GM12891 (cell line): ENCODE measurements around the gene ASB12. TPM values are rescaled to one million over a fixed set of nuclear protein-coding genes. Genes with fewer than 3 reads are reported as not detected.
"Not testable (repeated sequence)": the region's sequence is repeated elsewhere in the genome, so short reads cannot be mapped to it uniquely, and the experiment has no call there.

Experiments used
- DNase-seq: peaks from one replicate; pipeline ENCODE4 v3.0.0; 2011; ENCODE audit warnings: low spot score; ENCODE audit not compliant: insufficient read length
- FAIRE-seq: peaks from 2 replicates; lab custom pipeline; 2011; peaks lifted over from hg19 to GRCh38; lab: Jason Lieb, UNC
- PAX5 ChIP-seq: IDR thresholded peaks from 2 replicates; pipeline ENCODE4 v1.6.1; 2011; ENCODE audit warnings: low read length, moderate library complexity, mild to moderate bottlenecking; ENCODE audit not compliant: insufficient read depth, severe bottlenecking
- POLR2A ChIP-seq: IDR thresholded peaks from 2 replicates; pipeline ENCODE4 v1.6.1; 2011; ENCODE audit warnings: low read depth, low read length, control low read depth
- POLR2AphosphoS5 ChIP-seq: IDR thresholded peaks from 2 replicates; pipeline ENCODE4 v1.6.1; 2011; ENCODE audit warnings: low read depth, low read length, control low read depth
- POU2F2 ChIP-seq: IDR thresholded peaks from 2 replicates; pipeline ENCODE4 v1.6.1; 2011; ENCODE audit warnings: low read depth, mild to moderate bottlenecking, control low read depth, low read length, moderate library complexity
- SPI1 ChIP-seq: IDR thresholded peaks from 2 replicates; pipeline ENCODE4 v1.6.1; 2011; ENCODE audit warnings: low read depth, low read length, control low read depth
- TAF1 ChIP-seq: IDR thresholded peaks from 2 replicates; pipeline ENCODE4 v1.6.1; 2011; ENCODE audit warnings: low read depth, low read length, control low read depth
- polyA plus RNA-seq: library from polyadenylated mRNA; unstranded; fragments of >200 nt; gene quantifications from one replicate; pipeline ENCODE4 v1.2.1, GENCODE V29; 2012; ENCODE audit warnings: low read depth, missing spikeins, inconsistent platforms; ENCODE audit not compliant: missing spikeins

ASB12 gene, protein sequence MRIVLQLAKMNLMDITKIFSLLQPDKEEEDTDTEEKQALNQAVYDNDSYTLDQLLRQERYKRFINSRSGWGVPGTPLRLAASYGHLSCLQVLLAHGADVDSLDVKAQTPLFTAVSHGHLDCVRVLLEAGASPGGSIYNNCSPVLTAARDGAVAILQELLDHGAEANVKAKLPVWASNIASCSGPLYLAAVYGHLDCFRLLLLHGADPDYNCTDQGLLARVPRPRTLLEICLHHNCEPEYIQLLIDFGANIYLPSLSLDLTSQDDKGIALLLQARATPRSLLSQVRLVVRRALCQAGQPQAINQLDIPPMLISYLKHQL
- 0.09 TPM for polyA plus RNA-seq

DNA sequence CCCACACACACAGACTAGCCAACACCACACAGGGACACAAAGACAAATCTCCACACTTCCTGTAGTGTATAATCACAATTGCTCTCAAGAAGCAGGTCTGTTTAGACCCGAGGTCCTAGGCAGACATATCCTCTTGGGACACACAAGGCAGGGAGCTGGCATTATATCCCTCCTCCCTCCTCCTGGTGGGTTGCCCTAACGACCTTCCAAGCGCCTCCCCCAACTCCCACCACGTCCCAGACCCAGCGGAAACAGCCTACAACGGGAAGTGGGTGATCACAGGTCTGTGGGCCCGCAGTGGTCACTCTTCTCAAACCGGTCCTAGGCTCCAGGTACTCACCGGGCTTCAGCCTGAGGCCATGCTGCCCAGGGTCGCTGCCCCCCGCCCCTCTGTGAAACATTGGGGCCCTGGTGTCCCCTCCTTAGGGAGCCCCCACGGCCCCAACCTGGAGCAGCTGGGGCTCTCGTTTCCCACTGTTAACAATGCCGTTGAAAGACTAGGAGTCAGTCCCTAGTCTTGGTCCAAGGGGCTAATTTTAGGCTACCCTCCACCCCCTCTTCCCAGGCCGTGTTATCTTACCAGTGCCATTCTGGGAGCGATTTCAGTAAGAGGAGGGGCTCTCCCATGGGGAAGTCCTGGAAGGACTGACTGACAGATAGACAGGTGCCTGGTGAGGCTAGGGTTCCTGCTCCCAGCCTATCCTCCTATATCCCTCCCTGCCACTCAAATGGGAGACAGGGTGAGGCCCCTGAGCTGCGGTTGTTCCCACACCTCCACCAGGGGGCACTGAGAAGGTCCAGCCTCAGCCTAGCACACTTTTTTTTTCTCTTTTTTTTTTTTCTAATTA lies at the start of gene ASB12:
TSS of gene ASB12 (minus strand) at position 485 of the 848 bp plus-strand sequence. CDS start 4,957 bp downstream, outside the sequence.
- FAIRE-seq = no peak
- DNase-seq = no peak
- TF ChIP-seq POLR2A (no peak), POU2F2 (no peak), PAX5 (no peak), POLR2AphosphoS5 (no peak), SPI1 (no peak), TAF1 (no peak)

DNA sequence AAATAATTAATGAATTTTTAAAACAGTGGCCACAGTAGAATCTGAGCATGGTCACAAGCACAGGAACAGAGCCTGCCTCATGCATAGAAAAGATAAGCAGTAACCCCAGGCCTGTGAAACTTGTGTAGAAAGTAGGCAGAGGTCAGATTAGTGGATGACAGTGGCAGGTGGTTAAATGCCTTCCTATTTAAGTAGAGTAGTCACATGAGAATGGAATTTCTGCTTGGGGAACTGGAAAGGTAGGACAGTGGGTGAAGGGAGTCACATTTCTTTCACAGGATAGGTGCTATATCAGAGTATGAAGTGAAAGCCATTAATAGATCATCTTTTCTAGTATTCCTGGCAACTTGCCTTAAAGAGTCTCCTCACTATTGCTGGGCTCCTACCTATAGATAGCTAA lies 34.9 kb upstream of the ASB12 start:
- FAIRE-seq (no peak), DNase-seq (no peak)
- TF ChIP-seq POLR2AphosphoS5 (no peak), TAF1 (no peak), POU2F2 (no peak), SPI1 (no peak), POLR2A (no peak), PAX5 (no peak)

DNA sequence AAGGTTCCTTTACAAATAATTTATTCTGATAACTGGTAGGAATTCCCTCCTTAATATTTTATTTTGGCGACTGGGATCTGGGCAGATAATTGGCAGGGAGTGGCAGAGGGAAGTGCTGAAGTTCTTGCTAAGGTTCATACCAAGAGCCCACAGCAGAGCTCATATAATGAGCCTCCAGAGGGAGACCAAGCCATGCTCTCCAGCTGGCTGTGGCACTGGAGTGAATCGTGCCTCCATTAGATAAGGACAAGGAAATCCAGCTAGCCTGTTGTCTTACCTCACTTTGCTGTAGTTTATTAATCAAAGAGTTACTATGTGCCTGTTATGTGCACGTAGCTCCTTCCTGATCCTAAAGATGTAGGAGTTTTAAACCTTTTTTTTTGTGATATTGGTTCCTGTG lies 1.3 kb downstream of the ASB12 start:
- no peak for DNase-seq
- FAIRE-seq = no peak
- TF ChIP-seq SPI1 = no peak
- no peak for TF ChIP-seq POLR2AphosphoS5

DNA sequence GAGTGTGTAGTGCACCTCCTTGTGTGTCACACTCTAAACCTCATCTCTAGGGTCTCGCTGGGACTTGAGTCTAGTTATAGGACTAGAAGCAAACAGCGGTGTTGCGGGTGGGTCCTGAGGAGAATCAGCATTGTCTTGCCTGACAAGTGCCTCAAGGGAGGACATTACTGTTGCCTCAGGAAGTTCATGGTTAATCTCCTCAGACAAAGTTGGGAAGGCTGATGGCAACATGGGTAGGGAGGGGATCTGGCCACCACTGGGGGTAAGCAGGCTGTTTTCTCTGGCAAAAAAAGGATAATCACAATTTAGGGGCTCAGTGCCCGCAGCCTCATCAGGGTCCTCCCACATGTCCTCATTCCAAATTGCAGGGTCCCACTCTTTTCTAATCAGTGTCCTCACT lies 12.4 kb downstream of the ASB12 start:
- no peak for TF ChIP-seq PAX5
- TF ChIP-seq SPI1 = no peak
- TF ChIP-seq TAF1 = no peak
- no peak for TF ChIP-seq POLR2AphosphoS5
- no peak for TF ChIP-seq POLR2A
- no peak for TF ChIP-seq POU2F2
- DNase-seq (no peak), FAIRE-seq (no peak)

DNA sequence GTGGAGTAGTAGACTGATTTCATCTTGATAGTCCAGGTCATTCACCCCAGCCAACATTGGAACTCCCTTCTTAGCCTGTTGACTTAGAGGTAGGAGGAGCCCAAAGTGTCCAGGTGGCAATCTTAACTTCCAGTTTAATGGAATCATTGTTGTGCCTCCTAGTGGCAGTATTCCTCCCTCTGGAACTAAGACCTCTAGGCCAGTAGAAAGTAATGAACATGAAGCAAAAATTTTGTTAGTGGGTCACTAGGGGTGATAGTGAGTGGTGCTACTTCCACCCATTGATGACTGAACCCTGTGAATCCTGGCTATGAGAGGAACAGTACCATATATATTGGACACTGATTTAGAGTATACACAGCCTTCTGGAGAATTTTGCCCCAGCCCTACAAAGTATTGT lies 16.4 kb downstream of the ASB12 start:
- not testable (repeated sequence) for DNase-seq
- FAIRE-seq = peak; percentile 57

DNA sequence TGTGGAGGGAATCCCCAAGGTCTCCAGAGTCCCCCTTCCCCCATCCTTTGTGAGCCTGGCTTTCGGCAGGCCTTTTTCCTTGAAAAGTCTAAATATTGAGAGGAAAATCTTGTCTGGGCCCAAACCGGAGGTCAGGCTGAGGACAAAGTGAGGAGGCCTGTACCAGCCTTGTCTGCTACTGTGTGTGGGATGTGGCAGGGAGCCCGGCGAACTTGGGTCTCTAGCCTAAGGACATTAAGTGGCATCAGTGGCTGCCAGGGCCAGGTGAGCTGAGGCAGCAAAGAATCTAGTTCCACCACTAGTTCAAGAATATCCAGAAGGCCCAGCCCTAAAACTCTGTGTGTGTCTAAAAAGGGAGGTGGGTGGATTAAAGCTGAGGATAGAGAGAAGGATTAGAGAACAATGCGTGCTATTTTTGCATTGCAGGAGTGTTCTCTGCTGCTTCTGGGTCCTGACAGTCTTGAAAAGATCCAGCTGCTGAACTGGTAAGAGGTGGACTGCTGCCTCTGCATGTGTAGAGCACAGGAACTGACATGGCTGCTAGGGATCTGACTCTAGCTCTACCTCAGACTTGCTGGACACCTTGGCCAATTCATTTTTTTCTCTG lies 23.7 kb downstream of the ASB12 start:
- FAIRE-seq (peak; percentile 86), DNase-seq (no peak)
- TF ChIP-seq POLR2A = no peak
- no peak for TF ChIP-seq POLR2AphosphoS5
- TF ChIP-seq TAF1 = no peak

DNA sequence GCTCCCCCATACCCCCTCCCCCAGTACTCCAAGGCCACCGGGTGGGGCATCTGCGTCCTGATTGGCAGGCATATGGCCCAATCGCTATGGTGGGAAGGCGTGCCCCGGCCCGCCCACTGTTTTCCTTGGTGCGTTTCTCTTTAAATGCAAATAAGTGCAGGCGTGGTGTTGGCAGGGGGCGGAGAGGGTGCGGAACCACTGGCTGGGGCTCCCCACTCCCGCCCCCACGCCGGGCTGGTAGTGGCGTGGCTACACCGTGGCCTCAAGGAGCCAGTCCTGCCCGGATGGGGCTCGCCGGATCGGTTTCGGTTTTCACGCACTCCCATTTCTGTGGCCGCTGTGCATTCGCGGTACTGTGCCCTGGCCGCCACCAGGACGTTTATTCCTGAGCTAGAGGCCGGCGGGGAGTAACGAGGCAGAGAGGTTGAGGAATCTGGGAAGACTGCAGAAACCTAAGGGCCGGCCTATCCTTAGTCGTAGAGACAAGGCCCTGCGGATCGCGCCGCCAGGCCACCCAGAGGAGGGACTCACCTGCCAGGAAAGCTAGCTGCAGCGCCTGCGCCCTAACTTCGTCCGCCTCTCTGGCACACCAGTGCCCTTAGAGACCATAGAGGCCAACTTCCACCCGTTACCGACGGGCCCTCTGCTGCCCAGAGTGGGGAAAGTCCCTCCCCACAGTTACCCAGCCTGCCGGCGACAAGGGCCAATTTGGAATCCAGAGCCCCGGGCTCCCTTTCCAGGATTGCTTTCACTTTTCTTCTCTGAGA lies 24.5 kb downstream of the ASB12 start:
- peak; percentile 99 for FAIRE-seq
- TF ChIP-seq POLR2AphosphoS5 (peak; percentile 61; the same call in 1 of the 2 replicates), SPI1 (no peak), POLR2A (0 out of 2 replicates have a peak, but pooled peaks have one; percentile 27), TAF1 (0 out of 2 replicates have a peak, but pooled peaks have one; percentile 14), POU2F2 (peak; percentile 96), PAX5 (no peak)

DNA sequence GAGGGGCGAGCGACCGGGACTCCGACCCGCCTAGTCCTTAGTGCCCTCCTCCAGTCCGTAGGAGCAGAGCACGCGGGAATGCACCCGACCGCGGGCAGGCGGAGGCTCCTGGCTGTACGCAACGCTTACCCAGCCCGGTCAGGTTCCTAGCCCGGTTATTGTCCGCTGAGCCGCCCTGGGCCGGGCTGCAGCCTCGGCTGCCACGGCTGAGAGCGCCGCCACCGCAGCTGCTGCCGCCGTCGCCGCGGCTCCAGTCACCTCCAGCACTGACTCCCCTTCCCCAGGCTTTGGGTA lies 25.0 kb downstream of the ASB12 start, which contains the start of gene AMER1:
TSS of gene AMER1 (minus strand) at position 268 of the 294 bp plus-strand sequence. CDS start 12,422 bp downstream, outside the sequence.
- DNase-seq = no peak
- FAIRE-seq = no peak
- no peak for TF ChIP-seq POLR2A
- no peak for TF ChIP-seq PAX5
- no peak for TF ChIP-seq POU2F2
- no peak for TF ChIP-seq TAF1
- TF ChIP-seq SPI1 = no peak
- TF ChIP-seq POLR2AphosphoS5 = no peak

More for the DNA sequence above, 24.5 kb downstream of the ASB12 start:
- DNase-seq = peak; percentile 79
